ENCODE data around the gene MAP1LC3B.

MAP1LC3B gene

DNA sequence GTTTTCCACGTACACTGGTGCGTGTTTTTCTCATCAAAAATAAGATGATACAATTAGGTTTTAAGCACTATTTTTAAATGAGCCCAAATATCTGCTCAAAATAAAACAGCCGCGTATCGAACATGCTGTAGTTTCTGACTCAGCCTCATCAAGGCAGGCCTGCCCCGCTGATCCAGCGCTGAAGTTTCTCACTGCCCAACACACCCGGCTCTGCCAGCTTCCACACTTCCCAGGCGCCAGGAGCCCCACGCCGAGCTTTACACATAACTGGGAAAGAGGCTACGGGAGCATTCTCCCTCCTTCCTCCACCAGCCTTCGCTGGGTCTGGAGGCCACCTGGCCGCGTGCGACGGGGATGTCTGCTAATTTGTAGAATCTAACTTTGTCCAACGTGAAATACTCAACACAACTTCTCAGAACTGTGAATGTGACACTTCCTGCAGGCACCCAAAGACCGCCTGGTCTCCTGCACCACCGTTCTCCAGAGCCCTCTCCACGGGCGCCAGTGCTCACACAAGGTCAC, 42.1 kb downstream of the MAP1LC3B start (continued):
- no peak for TF ChIP-seq ZNF423 (tag by site-specific recombination; IDR thresholded peaks at IDR 0.05)
- TF ChIP-seq, protein P1, sequence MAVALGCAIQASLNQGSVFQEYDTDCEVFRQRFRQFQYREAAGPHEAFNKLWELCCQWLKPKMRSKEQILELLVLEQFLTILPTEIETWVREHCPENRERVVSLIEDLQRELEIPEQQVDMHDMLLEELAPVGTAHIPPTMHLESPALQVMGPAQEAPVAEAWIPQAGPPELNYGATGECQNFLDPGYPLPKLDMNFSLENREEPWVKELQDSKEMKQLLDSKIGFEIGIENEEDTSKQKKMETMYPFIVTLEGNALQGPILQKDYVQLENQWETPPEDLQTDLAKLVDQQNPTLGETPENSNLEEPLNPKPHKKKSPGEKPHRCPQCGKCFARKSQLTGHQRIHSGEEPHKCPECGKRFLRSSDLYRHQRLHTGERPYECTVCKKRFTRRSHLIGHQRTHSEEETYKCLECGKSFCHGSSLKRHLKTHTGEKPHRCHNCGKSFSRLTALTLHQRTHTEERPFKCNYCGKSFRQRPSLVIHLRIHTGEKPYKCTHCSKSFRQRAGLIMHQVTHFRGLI (tag by site-specific recombination; IDR thresholded peaks at IDR 0.05), result no peak

DNA sequence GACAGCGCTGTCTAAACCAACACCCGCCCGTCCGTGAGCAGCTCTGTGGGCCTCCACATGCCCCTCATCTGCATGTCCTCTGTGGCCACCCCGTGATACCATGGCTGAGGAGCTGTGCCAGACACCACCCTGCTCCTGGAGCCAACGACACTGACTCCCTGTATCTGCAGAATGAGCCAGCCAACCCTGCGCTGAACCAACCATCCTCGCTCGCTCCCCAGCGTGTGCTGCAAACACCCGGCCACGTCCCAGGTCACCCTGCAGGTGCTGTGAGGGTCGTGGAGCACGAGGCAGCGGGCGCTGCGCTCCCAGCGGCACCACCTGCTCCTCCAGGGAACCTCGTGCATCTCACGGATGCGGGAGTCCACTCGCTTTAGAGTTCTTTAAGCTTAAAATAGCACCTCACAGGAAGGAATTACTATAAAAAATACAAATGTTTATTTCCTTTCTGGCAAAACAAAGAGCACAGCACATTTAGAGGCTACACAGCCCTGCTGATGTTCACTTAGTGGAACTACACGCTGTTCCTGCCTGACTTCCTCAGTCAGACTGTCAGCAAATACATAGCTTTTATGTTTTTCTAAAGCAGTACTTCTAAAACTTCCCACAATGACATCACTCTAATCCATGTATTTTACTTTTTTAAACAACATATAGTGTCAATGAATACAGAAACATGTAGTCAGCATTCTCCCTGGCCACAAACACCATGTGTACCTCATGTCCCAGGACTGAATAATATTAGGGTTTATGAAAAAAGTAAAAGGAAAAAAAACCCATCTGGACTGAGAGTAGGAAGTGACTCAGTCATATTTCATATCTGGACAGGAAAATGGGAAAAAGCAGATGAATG, 43.5 kb downstream of the MAP1LC3B start:
- Histone ChIP-seq H3K27ac (ENCODE audit: extremely low read depth, low read depth, low read length) (no peak overlapping the region), H3K4me1 (ENCODE audit: control insufficient read depth, insufficient read depth, low read length) (peaks cover 3% of the 10 kb centered on the region; the same call in 1 of the 2 replicates), H3K36me3 (ENCODE audit: control insufficient read depth in 2 of 2, insufficient read depth in 1 of 2, low read length in 2 of 2) (peaks cover 0 to 17% of the 10 kb centered on the region in 2 experiments; a peak in 2 of 3 replicates), H3K4me3 (ENCODE audit: low read depth, low read length) (no peak overlapping the region), H3K9me3 (ENCODE audit: control insufficient read depth, insufficient read depth, low read depth, low read length) (no peaks in the 10 kb centered on the region)
- ChIA-PET POLR2A (no interaction called here), CTCF (no interaction called here)
- TF ChIP-seq, protein P2, sequence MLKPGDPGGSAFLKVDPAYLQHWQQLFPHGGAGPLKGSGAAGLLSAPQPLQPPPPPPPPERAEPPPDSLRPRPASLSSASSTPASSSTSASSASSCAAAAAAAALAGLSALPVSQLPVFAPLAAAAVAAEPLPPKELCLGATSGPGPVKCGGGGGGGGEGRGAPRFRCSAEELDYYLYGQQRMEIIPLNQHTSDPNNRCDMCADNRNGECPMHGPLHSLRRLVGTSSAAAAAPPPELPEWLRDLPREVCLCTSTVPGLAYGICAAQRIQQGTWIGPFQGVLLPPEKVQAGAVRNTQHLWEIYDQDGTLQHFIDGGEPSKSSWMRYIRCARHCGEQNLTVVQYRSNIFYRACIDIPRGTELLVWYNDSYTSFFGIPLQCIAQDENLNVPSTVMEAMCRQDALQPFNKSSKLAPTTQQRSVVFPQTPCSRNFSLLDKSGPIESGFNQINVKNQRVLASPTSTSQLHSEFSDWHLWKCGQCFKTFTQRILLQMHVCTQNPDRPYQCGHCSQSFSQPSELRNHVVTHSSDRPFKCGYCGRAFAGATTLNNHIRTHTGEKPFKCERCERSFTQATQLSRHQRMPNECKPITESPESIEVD (tag by site-specific recombination; IDR thresholded peaks at IDR 0.05), result 0 out of 2 replicates have a peak, but pooled peaks have one; percentile 18
- TF ChIP-seq ZIC2 (tag by site-specific recombination; IDR thresholded peaks at IDR 0.05), result no peak
- TF ChIP-seq, protein P3, sequence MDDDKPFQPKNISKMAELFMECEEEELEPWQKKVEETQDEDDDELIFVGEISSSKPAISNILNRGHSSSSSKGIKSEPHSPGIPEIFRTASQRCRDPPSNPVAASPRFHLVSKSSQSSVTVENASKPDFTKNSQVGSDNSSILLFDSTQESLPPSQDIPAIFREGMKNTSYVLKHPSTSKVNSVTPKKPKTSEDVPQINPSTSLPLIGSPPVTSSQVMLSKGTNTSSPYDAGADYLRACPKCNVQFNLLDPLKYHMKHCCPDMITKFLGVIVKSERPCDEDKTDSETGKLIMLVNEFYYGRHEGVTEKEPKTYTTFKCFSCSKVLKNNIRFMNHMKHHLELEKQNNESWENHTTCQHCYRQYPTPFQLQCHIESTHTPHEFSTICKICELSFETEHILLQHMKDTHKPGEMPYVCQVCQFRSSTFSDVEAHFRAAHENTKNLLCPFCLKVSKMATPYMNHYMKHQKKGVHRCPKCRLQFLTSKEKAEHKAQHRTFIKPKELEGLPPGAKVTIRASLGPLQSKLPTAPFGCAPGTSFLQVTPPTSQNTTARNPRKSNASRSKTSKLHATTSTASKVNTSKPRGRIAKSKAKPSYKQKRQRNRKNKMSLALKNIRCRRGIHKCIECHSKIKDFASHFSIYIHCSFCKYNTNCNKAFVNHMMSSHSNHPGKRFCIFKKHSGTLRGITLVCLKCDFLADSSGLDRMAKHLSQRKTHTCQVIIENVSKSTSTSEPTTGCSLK (tag by site-specific recombination; IDR thresholded peaks at IDR 0.05), result no peak

DNA sequence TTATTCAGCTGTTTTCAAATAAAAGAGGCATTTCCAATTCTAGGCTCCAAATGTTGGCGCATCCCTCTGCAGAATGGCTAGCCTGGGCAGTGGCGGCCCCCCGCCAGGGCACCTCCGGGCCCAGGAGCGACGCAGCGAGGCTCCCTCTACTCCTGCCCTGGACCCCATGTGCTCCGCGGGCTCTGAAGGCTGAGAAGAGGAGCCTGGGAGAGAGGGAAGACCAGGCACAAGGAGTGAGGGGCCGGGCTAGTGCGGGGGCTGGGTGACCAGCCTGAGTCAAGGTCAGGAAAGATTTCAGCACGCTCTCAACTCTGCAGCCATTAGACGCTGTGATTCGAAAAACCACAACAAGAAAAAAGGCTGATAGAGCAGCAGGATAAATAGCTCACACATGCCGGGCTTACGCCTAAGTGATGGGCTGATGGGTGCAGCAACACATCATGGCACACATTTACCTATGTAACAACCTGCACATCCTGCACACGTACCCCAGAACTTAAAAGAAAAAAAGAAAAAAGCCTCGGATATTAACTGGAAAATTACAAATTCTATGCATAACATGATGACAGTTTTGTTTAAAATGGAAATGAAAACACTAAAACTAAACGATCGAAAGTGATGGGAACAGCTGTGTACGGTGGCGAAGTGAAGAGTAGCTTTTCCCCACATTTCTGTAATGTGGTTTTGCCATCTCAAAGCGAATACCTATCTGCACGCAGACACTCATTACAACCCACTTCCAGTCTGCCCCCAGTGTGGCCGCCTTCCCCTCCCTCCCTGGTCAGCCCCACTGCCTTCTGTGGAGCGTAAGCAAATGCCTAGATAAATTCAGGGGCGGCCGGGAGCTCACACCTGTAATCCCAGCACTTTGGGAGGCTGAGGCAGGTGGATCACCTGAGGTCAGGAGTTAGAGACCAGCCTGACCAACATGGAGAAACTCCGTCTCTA, 44.4 kb downstream of the MAP1LC3B start:
- CTCF ChIA-PET, result interaction anchor here (0.7 kb wide), 1 partner anchor 12 kb away, joined by 3 read pairs; no protein-coding TSS in a partner anchor
- POLR2A ChIA-PET, result interaction anchor here (0.7 kb wide), 1 partner anchor 18 kb away, joined by 7 read pairs; no protein-coding TSS in a partner anchor
- Histone ChIP-seq H3K36me3 (ENCODE audit: control insufficient read depth in 2 of 2, insufficient read depth in 1 of 2, low read length in 2 of 2) (peaks cover 0 to 14% of the 10 kb centered on the region in 2 experiments; a peak in 2 of 3 replicates), H3K4me1 (ENCODE audit: control insufficient read depth, insufficient read depth, low read length) (peaks cover 3% of the 10 kb centered on the region; the same call in 1 of the 2 replicates), H3K4me3 (ENCODE audit: low read depth, low read length) (no peak overlapping the region), H3K9me3 (ENCODE audit: control insufficient read depth, insufficient read depth, low read depth, low read length) (no peaks in the 10 kb centered on the region), H3K27ac (ENCODE audit: extremely low read depth, low read depth, low read length) (no peak overlapping the region)
- 0 out of 2 replicates have a peak, but pooled peaks have one; percentile 14 for TF ChIP-seq PRDM1 (tag by site-specific recombination; IDR thresholded peaks at IDR 0.05)
- TF ChIP-seq, protein P4, sequence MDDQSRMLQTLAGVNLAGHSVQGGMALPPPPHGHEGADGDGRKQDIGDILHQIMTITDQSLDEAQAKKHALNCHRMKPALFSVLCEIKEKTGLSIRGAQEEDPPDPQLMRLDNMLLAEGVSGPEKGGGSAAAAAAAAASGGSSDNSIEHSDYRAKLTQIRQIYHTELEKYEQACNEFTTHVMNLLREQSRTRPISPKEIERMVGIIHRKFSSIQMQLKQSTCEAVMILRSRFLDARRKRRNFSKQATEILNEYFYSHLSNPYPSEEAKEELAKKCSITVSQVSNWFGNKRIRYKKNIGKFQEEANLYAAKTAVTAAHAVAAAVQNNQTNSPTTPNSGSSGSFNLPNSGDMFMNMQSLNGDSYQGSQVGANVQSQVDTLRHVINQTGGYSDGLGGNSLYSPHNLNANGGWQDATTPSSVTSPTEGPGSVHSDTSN (CRISPR knock-in tag; IDR thresholded peaks at IDR 0.05), result no peak
- TF ChIP-seq, protein P5, sequence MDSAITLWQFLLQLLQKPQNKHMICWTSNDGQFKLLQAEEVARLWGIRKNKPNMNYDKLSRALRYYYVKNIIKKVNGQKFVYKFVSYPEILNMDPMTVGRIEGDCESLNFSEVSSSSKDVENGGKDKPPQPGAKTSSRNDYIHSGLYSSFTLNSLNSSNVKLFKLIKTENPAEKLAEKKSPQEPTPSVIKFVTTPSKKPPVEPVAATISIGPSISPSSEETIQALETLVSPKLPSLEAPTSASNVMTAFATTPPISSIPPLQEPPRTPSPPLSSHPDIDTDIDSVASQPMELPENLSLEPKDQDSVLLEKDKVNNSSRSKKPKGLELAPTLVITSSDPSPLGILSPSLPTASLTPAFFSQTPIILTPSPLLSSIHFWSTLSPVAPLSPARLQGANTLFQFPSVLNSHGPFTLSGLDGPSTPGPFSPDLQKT (IDR thresholded peaks at IDR 0.05; ENCODE audit: borderline replicate concordance, low read depth, low read length), result no peak
